Left lung (tissue), 10 donors: Measurements from ENCODE around the gene CDH12. TPM values are rescaled to one million over a fixed set of nuclear protein-coding genes. Genes with fewer than 3 reads are reported as not detected.

Experiments used
- ATAC-seq: fragments of 200-7000 bp; cut with Tn5 transposase; one replicate; pipeline ENCODE4 v1.9.1; 2020; ENCODE audit warnings: moderate library complexity
- DNase-seq, 4 donors: peaks; one replicate each; pipeline ENCODE4 v3.0.0-alpha.2; 2013 to 2020
- H3K27ac ChIP-seq, 2 donors: fragments of 200-600 bp; sonication (generic) in 1 of 2; one replicate each; pipeline versions ENCODE4 v1.5.0 to v1.8.0; 2020 to 2021
- H3K27me3 ChIP-seq, 2 donors: fragments of 200-600 bp; sonication (generic) in 1 of 2; one replicate each; pipeline versions ENCODE4 v1.5.0 to v1.8.0; 2020 to 2021
- H3K36me3 ChIP-seq, 2 donors: fragments of 200-600 bp; sonication (generic) in 1 of 2; one replicate each; pipeline versions ENCODE4 v1.5.0 to v1.8.0; 2020 to 2021
- H3K4me1 ChIP-seq, 2 donors: fragments of 200-600 bp; one replicate each; pipeline ENCODE4 v1.8.0; 2021
- H3K4me3 ChIP-seq, 2 donors: fragments of 200-600 bp; sonication (generic) in 1 of 2; one replicate each; pipeline versions ENCODE4 v1.5.0 to v1.8.0; 2020 to 2021; ENCODE audit warnings: mild to moderate bottlenecking in 1 of 2
- H3K9me3 ChIP-seq, 2 donors: fragments of 200-600 bp; sonication (generic) in 1 of 2; one replicate each; pipeline versions ENCODE4 v1.5.0 to v1.8.0; 2020 to 2021
- intact Hi-C, 2 donors: fragments of 100-400 bp; cut with DNase I; formaldehyde crosslinking; loops; one replicate each; pipeline versions ENCODE4 v1.11.2 to v1.14.2; 2022
- polyA plus RNA-seq, 6 donors: library from polyadenylated mRNA; unstranded; fragments of 120-200 nt; gene quantifications; one replicate each; pipeline ENCODE4 v1.2.1, GENCODE V29; 2013; ENCODE audit not compliant: insufficient read length in 6 of 6
- total RNA-seq, 2 donors: library from RNA; stranded (reverse); fragmentation: NEBNext Ultra II Directional; extraction: Animal tissue kit (Norgen Biotek cat#: 25700); gene quantifications; one replicate each; pipeline ENCODE4 v1.2.1, GENCODE V29; 2021
- TF ChIP-seq, protein P1 (sequence below), 2 donors: fragments of 200-600 bp; sonication (generic) in 1 of 2; IDR thresholded peaks; one replicate each; pipeline versions ENCODE4 v1.5.0 to v1.8.0; 2021; ENCODE audit warnings: antibody characterized with exemption in 2 of 2
- donor health status: DM: no; HTN: yes; CAD: no.
- donor health status: DM: no; HTN: no; CAD: no.

CDH12 gene
- total and polyA plus RNA-seq, 8 donors: 2.6 to 6.5 (median 5.2) TPM; not detected in 2

GRCh38 chr5:22111320-22111719 is 741.8 kb downstream of the CDH12 start:
- TF ChIP-seq, protein P1, sequence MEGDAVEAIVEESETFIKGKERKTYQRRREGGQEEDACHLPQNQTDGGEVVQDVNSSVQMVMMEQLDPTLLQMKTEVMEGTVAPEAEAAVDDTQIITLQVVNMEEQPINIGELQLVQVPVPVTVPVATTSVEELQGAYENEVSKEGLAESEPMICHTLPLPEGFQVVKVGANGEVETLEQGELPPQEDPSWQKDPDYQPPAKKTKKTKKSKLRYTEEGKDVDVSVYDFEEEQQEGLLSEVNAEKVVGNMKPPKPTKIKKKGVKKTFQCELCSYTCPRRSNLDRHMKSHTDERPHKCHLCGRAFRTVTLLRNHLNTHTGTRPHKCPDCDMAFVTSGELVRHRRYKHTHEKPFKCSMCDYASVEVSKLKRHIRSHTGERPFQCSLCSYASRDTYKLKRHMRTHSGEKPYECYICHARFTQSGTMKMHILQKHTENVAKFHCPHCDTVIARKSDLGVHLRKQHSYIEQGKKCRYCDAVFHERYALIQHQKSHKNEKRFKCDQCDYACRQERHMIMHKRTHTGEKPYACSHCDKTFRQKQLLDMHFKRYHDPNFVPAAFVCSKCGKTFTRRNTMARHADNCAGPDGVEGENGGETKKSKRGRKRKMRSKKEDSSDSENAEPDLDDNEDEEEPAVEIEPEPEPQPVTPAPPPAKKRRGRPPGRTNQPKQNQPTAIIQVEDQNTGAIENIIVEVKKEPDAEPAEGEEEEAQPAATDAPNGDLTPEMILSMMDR (IDR thresholded peaks at IDR 0.05): no peak
- Histone ChIP-seq H3K27ac (no peak overlapping the region), H3K9me3 (no peaks in the 10 kb centered on the region), H3K27me3 (no peaks in the 10 kb centered on the region), H3K4me3 (no peak overlapping the region), H3K4me1 (no peaks in the 10 kb centered on the region), H3K36me3 (no peaks in the 10 kb centered on the region)
- ATAC-seq (no peak), DNase-seq (no peak)
- intact Hi-C loops: no loop called here

- H3K36me3 ChIP-seq: no peaks in the 10 kb centered on the region
- no peaks in the 10 kb centered on the region for H3K4me1 ChIP-seq
- H3K4me3 ChIP-seq: no peak overlapping the region
- DNase-seq: no peak
- no peaks in the 10 kb centered on the region for H3K27me3 ChIP-seq
- no peaks in the 10 kb centered on the region for H3K9me3 ChIP-seq
- no peak overlapping the region for H3K27ac ChIP-seq
- intact Hi-C loops: no loop called here
- no peak for ATAC-seq
- TF ChIP-seq, protein P1 (IDR thresholded peaks at IDR 0.05): no peak
Measured at GRCh38 chr5:22109315-22109714, 743.8 kb downstream of the CDH12 start.

DNA sequence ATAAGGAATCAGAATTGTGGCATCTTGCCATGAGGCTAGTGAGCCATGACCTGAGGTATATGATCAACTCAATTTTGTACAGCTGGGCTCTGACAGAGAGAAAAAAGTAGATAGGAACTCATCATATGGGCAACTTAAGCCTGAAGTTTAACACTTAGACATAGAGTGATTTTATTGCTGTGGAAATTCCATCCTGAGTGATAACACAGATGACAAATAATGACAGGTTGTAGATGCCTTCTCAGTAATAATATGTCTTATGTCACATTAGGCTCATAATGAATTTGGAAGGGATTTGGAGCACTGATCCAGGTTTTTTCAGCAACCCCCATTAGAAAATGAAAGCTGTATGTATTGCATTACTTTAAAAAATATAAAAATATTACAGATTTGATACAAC is 744.6 kb downstream of the CDH12 start:
- no peak overlapping the region for H3K27ac ChIP-seq
- intact Hi-C loops: no loop called here
- H3K9me3 ChIP-seq: no peaks in the 10 kb centered on the region
- no peak overlapping the region for H3K4me3 ChIP-seq
- H3K27me3 ChIP-seq: no peaks in the 10 kb centered on the region
- H3K4me1 ChIP-seq: no peaks in the 10 kb centered on the region
- no peak for DNase-seq
- no peaks in the 10 kb centered on the region for H3K36me3 ChIP-seq
- TF ChIP-seq, protein P1 (IDR thresholded peaks at IDR 0.05): no peak
- ATAC-seq: no peak

DNA sequence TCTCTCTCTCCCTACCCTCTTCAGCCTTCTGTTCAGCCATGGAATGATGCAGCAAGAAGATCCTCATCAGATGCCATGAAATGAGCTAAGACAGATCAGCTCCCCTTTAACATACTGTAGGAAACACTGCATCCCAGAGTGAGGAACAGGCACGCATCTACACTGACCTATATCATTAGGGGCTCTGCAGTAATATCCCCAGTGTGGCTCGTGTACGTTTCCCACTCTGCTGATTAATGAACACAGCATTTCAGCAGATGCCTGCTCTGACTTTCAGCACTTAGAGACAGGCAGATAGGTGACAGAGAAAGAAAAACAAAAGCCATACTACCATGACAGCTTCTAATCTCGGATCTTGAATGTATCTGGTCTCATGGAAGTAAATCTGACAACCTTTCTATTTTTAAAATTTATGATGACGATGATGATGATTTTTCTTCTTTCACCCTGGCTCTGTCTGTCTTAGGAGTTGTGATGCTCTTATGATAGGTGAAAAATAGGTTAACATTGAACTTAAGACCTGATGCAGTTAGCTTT is 750.3 kb downstream of the CDH12 start:
- Histone ChIP-seq H3K4me1 (no peaks in the 10 kb centered on the region), H3K27ac (no peak overlapping the region), H3K27me3 (no peaks in the 10 kb centered on the region), H3K4me3 (no peak overlapping the region), H3K9me3 (no peaks in the 10 kb centered on the region), H3K36me3 (no peaks in the 10 kb centered on the region)
- intact Hi-C loops: no loop called here
- no peak for ATAC-seq
- no peak for DNase-seq
- TF ChIP-seq, protein P1 (IDR thresholded peaks at IDR 0.05): no peak

DNA sequence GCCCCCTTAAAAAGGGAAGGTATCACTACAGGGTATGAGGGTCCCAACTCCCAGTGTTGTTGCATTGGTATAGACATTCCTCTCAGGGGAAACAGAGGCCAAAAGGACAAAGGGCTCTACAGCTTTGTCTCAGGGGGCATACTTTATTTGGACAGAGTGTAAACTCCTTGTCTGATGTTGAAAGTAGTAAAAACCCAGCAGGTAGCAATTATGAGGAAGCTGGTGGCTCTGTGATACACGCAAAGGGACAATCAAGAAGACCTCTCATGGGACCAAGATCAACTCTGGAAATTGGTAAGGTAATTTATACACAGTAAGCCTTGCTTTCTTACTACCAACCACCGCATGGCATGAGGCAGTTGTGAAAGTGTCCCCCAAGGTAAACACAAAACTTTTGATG is 764.6 kb downstream of the CDH12 start:
- H3K27me3 ChIP-seq: no peaks in the 10 kb centered on the region
- no peak overlapping the region for H3K4me3 ChIP-seq
- intact Hi-C loops: no loop called here
- H3K9me3 ChIP-seq: no peaks in the 10 kb centered on the region
- no peaks in the 10 kb centered on the region for H3K4me1 ChIP-seq
- ATAC-seq (no peak), DNase-seq (no peak)
- no peaks in the 10 kb centered on the region for H3K36me3 ChIP-seq
- no peak overlapping the region for H3K27ac ChIP-seq
- TF ChIP-seq, protein P1 (IDR thresholded peaks at IDR 0.05): no peak
